ENCODE results near the gene ST3GAL5.

The ST3GAL5 gene

DNA sequence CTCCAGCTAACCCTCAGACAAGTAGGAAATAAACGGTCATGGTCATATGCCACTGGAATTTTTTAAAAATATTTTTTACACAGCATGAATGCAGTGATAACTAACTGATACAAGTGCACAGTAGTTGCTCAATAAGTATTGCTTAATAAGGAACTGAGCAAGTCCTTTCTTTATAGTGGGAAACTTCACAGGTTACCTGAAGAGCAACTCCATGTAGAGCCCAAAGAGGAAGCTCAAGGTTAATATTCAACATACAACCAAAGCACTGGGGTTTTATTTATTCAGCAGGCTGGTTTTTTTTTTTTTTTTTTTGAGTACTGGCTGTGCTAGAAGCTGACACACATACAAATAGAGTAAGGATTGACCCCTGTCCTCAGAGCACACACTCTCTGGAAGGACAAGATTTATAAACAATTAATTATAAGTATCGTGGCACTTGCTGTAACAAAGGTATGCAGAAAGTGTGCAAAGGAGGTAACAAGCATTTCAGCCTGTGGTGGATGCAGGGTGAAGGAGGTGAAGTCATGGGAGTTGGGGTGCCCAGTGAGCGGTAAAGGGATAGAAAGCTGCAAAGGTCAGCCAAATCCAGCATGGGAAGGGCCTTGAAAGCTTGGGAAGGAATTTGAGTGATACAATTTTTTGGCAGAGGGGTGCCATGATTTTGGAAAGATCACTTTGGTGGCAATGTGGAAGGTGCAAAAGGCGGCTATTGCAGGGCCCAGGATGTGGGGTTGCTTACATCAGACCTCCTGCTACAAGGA lies 82.3 kb downstream of the ST3GAL5 start:
- DNase-seq (ENCODE audit: low read depth, low spot score): no peak

DNA sequence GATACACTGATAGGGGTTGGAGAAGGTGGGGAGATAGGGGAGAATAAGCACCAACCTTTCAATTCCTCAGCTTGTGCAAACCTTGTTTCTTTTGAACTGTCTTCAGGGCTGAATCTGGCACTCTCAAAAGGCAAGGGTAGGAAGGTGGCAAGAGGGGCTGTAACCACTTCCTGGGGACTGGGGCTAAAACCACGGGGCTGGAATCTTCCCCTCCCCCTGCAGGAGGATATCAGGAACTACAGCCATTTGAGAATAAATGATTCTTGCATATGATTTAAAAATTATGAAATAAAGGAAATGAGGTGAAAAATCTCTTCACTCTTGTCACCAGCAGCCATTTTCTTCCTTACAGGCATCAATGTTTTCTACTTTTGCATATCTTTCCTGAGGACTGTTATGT lies 84.2 kb downstream of the ST3GAL5 start:
- no peak for DNase-seq (ENCODE audit: low read depth, low spot score)

DNA sequence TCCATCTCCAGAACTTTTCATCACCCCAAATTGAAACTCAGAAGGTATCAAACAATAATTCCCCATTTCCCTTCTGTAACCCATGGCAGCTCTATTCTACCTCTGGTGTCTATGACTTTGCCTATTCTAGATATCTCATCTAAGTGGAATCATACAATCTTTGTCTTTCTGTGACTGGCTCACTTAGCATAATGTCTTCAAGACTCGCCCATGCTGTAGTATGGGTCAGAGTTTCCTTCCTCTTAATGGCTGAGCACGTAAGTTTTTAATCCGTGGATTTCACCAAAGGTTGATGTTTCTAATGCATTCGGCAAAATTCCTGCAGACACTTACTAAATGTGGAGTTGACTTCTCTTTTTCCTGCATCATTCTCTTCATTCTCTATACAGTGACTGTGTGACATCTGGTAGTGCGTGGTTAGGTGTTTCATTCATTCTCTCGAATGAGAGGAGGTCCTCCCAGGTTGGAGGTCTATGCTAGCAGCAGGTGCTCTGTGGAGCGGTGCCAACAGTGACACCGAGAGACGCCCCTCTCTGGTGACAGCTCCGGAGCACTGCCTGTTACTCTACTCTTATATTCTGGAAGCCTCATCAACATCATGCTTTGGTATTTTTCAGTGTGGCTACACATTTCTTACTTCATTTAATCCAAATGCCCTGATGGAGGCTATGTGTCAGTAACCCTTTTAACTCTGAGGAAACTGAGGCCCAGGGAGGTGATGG lies 84.9 kb downstream of the ST3GAL5 start:
- DNase-seq (ENCODE audit: low read depth, low spot score): no peak

DNA sequence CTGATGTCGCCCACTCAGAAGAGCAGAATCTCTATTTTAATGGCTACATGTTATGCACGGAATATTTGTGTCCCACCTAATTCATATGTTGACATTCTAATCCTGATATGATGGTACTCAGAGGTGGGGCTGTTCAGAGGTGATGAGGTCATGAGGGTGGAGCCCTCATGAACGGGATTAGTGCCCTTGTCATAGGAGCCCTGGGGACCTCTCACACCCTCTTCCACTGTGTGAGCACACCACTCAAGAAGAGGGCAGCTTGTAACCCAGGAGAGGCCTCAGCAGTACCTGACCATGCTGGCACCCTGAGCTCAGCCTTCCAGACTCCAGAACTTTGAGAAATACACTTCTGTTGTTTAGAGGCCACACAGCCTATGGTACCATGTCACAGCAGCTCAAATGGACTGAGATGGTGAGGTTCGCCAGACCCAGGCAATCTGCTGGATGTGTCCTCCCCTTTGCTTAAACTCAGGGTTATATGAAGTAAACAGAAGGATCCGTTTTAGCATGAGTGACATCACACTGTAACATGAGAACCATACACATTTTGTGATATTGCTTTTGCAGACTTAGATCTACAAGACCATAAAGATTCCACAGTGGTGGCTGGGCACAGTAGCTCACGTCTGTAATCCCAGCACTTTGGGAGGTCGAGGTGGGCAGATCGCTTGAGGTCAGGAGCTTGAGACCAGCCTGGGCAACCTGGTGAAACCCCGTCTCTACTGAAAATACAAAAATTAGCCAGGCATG lies 86.3 kb downstream of the ST3GAL5 start:
- DNase-seq (ENCODE audit: low read depth, low spot score): no peak

DNA sequence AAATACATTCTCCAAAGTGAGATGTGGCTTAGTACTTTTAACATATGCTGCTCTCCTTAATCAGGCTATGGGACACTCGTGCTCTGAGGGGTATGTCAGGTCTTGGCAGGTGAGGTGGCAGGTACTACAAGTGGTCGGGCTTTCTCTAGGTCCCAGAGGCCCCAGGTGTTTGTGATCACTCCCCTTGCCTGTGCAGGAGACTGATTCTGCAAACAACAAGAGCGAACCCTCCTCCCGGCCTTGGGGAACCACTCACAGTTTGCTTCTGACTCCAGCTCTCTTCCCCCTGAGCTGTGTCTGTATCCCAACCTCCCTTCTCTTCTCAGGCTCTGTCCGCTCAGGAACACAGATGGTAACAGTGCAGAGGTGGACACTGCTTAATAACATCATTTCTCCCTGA lies 86.9 kb downstream of the ST3GAL5 start:
- no peak for DNase-seq (ENCODE audit: low read depth, low spot score)

DNA sequence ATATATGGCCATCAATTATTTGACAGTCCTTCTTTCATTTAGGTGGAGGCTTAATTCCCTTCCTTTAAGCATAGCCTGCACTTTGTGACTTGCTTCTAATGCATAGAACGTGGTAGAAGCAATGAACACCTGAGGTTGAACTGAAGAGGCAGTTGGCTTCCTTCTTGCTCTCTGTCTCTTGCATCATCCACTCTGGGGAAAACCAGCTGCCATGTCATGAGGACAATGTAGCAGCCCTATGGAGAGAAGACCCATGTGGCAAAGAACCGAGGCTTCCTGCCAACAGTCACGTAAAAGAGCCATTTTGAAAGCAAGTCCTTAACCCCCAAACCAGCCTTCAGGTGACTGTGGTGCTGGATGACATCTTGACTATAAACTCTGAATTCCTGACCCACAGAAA lies 88.2 kb downstream of the ST3GAL5 start:
- no peak for DNase-seq (ENCODE audit: low read depth, low spot score)

DNA sequence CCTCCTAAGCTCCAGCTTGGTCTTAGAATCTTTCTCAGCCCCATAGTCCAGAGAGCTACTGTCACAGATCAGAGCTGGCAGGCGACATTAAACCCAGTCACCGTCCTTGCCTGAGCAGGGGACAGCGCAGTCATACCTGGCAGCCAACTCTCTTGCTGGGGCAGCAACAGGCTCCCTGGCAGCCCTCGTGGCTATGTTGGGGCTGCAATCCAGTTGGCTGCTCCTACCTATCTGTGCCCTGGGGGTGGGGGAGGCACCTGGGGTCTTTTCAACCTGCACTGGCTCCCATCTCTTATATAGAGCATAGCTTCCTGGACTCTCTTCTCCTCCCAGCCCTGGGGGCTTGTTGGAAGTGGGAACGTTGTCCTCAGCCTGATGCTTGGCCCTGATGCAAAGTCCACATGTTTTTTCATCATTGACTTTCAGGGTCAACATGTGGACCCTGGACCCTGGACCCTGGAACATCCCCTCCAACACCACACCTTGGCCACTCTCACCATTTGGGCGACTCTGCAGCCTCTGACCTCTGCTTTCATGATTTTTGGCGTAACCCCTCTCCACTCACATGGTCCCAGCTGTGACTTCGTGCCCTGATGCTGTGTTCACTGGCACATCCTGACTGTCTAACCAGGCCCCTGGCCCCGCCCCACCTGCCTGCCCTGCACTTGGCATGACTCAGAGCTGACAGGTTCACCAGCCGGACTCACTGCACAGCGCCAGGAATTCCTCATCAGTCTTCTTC lies 89.4 kb downstream of the ST3GAL5 start:
- no peak for DNase-seq (ENCODE audit: low read depth, low spot score)

DNA sequence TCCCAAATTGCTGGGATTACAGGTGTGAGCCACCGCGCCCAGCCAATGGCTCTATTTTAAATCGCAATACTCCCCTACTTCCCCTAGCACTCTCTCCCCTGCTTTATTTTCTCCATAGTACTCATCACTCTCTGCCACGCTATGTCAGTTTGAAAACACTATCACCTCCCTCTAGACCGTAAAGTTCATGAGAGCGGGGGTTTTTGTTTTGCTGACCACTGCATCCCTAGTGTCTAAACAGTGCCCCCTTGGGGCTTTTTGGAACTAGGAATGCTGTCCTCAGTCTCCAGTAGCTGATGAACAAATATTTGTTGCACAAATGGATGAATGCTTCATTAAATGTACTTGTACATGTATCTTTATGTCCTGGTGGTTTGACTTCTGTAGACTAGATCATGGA lies 90.9 kb downstream of the ST3GAL5 start:
- DNase-seq (ENCODE audit: low read depth, low spot score): no peak

DNA sequence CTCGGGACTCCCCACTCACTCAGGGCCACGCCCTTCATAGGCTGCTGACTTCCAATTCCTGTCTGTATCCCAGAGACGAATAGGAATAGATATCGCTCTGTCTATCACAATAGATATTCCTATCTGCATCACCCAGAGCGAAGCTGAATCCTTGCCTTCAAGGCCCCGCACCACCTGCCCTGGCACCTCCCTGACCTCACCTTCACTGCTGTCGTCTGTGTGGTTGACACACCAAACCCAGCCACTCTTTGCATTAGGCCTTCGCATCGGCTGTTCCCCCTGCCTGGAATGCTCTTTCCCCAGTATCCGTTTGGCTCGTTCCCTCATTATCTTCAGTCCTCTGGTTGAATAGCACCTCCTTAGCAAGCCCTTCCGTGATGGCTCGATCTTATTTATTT lies 91.5 kb downstream of the ST3GAL5 start:
- DNase-seq (ENCODE audit: low read depth, low spot score): no peak

DNA sequence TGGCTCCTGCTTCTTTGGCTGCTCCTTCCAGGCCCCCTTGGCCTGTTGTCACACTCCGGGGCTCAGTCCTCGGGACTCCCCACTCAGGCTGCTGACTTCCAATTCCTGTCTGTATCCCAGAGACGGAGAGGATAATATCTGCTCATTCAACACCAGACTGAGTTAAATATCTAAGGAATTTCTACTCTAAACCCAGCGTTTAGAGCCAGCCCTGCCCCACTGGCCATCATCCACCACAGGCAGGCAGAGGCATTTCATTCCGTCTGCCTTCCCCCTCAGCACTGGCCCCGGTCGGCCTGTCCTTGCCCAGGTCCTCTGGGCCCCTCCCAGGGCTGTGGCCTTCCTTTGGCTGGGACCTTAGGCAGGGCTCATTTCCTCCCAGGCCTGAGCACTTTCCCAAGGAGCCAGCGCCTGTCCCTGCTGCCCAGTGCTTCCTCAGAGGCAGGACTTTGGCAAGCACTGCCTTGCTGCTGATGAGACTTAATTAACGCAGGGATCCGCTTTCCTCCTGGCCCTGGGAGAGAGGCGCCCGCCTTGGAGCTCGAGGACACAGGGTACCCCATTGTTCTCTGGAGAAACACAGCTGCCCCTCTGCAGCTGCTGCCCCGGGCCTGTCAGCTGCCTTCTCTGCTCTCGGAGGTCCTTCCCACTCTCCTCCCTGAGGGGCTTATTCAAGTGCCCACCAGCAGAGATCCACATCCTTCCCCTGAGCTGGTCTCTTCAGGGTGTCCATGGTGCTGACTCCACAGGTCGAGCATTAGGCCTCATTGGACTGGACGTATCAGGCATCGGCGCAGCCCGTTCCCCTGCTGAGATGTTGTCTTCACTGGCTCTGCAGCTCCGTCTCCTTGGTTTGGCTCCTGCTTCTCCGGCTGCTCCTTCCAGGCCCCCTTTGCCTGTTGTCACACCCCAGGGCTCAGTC lies 92.2 kb downstream of the ST3GAL5 start:
- no peak for DNase-seq (ENCODE audit: low read depth, low spot score)

DNA sequence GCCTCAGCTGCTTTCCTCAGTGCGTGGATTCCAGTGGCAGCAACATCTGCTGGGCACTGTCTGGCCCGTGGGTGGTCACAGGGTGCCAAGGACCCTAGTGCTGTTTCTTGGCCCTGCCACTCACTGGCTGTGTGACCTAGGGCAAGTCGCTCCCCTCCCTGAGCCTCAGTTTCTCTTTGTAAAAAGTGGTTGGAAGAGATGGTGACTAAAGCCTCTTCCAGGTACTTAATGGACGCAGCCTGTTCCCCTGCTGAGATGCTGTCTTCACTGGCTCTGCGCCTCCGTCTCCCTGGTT lies 92.8 kb downstream of the ST3GAL5 start:
- no peak for DNase-seq (ENCODE audit: low read depth, low spot score)

DNA sequence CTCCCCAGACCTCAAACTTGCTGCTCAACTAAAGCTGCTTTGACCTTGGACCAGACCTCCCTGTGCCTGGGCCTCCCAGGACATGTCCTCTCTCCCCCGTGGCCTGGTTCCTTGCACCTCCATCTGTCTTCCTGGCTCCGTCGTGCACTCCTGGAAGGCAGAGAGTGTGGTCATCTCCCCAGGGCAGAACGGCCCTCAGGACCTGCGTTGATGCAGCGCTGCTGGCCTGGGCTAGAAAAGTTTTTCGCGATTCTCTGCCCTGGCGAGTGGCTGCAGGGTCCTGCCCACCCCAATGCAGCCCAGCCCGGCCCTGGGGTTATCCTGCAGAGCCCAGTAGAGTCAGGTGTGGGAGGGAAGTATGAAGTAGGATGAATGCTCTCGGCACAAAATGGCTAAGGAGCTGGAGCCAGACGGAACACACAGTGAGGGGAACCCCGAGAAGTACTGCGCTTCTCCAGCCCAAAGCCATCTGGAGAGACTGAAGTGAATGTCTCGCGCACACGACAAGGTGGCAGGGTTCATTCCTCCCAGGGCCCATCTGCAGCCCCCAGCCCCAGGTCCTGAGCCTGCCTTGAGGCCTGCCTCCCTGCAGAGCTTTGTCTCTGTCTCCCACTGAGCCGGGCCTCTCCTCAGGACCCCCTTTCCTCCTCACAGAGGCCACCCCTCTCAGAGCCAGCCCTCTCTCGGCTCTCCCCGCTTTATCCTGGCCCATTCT lies 93.3 kb downstream of the ST3GAL5 start:
- DNase-seq (ENCODE audit: low read depth, low spot score): no peak

DNA sequence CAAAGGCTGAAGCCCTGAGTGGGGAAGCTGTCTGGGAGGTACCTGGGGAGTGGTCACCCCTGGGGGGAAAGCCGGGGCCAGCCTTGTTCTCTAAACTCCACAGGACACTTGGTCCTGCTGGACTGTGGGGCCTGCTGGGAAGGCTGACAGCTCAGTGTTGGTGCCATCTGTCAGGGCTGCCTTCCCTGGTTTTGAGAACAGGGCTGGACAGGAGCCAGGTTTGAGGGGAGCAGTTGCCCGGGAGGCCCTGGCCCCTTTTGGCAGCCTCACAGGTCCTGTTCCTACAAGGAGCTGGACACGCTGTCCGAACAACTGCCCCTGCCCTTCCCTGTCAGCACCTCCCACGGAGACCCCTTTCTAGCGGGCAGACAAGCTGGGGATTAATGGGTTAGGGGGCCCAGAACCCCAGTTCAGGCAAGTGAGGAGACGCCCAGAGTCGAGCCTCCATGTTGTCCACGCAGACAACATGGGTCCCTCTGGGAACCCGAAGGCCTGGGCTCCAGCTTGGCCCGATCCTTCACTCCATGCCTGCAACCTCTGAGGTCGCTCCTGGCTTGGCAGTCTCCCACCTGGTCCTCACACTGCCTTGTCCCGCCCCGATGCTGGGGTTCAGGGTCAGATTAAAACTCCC lies 94.2 kb downstream of the ST3GAL5 start:
- DNase-seq (ENCODE audit: low read depth, low spot score): no peak

DNA sequence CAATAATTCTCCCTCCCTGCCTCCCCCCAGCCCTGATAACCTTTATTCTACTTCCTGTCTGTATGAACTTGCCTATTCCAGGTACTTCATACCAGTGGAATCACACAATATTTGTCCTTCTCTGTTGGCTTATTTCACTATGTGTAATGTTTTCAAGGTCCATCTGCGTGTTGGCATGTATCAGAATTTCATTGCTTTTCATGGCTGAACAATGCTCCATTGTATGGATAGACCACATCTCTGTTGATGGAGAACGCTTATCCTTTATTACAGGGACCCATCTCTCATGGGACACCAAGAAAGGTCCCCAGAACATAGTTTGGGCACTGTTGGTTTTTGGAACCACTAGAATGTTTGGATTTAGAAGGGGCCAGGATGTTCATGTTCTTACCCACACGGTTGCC lies 94.8 kb downstream of the ST3GAL5 start:
- no peak for DNase-seq (ENCODE audit: low read depth, low spot score)

DNA sequence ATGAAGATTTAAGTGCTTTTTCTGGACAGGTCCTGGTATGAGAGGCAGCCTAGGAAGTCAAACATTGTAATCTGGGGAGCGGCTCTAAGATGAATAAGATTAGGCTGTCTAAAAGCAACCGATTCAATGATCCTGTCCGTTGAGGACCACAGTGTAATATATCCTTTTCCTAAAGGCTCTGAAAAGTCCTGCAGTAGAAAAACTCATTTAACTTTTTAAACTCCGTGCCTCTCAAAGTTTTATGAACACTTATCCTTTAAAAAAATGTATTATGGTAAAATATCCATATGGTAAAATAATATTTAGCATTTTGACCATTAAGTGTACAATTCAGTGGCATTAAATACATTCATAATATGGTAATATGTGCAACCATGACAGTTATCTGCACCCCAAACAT lies 95.2 kb downstream of the ST3GAL5 start:
- no peak for DNase-seq (ENCODE audit: low read depth, low spot score)

DNA sequence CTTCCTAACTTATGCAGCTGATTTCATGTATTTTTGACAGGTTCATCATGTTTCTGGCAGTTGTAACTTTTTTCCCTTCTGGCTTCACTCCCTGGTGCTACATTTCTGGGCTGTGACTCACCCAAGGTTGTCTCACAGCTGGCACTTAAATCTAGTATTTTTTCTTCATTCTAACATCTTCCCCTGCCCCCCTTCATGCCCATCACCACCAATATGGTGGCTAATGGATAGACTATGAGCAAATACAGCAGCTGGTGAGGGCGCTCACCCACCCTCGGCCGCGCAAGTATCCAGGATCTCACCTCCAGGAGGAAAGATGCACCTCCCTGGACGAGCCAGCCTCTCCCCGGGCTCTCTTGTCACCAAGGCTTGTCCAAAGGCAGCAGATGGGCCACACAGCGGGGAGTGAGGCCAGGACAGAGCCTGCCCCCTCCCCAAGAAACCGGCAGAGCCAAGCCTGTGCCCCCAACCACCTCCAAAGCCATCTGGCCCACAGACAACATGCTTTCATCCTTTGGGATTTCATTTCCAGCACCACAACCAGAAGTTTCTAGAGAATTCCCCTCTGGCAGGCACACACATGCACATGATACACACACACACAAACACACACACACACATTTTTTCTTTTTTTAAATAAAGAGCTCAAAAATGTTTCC lies 95.9 kb downstream of the ST3GAL5 start:
- DNase-seq (ENCODE audit: low read depth, low spot score): no peak

DNA sequence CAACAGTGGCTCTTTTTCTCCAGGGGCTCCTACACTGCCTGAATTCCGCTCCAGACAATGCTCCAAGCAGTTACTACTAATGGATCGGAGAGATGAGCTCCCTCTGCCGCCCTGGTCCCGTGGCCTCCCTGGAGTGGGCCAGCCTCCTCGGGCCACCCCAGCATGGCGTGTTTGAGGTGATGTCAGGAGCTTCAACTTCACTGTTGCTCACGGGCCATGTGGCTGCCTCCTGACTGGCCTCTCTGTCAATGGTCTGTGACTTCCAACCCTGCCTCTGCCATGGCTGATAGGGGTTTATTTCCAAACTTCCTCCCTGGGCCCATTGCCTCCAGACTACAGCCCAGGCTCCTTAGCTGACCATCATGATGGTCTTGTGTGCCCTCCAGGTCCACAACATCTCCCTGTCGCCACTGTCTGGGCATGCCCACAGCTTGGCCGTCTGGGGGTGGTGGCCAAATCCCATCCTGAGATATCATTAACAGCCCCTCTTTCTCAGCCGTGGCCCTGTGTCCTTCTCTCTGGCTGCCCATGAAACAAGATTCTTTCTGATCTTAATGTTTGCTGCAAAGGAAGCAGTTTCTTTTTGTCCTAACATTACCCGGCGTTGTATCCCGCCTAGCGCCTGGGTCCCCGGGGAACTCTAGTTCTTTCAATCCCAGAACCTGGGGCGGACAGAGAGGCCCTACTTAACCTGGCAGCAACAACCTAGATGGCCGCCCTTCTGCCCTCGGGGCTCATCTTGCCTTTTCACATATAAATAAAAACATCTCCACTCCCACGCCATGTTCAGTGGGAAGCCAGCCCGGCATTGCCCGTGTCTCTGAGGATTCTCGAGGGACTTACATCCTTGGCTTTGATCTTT lies 96.9 kb downstream of the ST3GAL5 start:
- no peak for DNase-seq (ENCODE audit: low read depth, low spot score)

DNA sequence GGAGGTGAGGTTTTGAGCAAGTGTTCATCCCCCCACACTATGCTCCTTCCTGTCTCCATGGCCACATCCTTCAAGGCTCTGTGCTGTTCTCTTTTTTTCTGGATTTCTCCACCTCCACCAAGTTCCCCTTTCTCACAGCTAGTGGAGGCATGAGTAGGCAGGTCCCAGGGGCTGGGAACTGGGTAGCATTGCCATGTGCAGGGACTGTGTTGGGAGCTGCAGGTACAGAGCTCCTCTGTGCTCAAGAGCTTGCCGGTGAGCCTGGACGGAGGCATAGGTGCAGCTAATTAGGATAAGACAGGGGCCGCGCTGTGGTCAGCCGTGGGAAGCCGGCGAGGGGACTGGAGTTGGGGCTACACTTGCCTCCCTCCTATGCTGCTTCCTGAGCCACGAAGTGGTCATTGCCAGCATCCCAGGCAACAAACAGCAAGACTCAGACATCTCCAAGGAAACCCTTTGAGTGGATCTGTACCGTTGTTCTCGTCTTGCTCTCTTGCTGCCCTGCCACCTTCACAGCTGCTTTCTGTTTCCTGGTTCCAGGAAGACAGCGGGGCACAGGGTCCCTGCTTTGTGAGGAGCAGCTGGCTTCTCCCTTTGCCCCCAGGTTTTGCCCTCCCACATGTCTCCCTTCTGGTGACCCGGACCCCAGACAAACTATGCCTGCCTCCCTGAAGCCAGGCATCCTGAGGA lies 98.1 kb downstream of the ST3GAL5 start:
- DNase-seq (ENCODE audit: low read depth, low spot score): no peak

Measured in activated naive CD8-positive, alpha-beta T cell treated with anti-CD3 and anti-CD28 coated beads, Interleukin-2, amount 50 U/mL, for 16 hours (primary cell).